Right kidney (tissue), 1 donor: ENCODE data around the gene AMBRA1.

Source experiments
- DNase-seq: peaks from one replicate; pipeline ENCODE4 v3.0.0-alpha.2; 2016

The AMBRA1 gene

GRCh38 chr11:46477136-46477535, 116.7 kb downstream of the AMBRA1 start:
- DNase-seq: no peak

GRCh38 chr11:46475926-46476545, 117.8 kb downstream of the AMBRA1 start:
- no peak for DNase-seq

DNA sequence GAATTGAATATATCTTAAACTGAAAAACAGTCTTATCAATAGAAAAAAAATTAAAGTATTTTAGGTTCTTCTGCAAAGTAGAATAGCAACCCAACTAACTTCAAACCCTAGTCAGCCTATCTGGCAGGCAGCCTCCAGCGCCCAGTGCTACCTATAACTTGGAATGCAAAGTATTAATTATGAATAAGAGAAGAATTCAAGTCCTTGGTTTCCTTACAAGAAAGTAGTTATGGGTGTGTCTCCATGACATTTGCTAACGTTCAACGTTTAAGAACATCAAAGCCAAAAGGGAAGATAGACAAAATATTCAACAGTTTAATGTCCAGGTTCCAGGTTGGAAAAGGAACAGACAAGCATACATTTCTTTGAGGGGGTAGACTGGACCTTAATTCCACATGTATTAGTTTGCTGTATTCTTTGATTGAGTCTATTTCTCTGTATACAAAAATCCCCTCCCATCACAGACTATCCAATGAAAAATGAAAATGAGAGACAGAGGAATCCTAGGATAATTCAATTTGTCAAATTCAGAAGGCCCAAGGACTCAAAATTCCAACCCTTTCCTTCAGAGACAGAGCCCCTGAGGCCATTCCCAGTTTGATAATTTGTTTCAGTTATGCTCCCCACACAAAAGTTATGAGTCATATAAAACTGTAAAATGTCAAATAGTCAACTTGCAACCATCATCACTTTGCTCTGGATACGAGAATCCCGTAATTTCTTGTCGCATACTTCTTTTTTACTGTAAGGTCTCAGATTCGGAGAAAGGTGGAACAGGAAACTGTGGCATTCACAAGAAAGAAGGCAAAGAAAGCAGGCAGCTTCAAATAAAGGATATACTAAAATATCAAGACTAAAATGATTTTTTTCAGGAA, 118.5 kb downstream of the AMBRA1 start:
- no peak for DNase-seq

- no peak for DNase-seq
Observed at GRCh38 chr11:46472662-46472994, 121.2 kb downstream of the AMBRA1 start.

GRCh38 chr11:46471943-46472661, 121.7 kb downstream of the AMBRA1 start:
- DNase-seq: no peak

- DNase-seq: no peak
Observed at GRCh38 chr11:46469926-46470325, 123.9 kb downstream of the AMBRA1 start.

GRCh38 chr11:46465683-46466082, 128.1 kb downstream of the AMBRA1 start:
- DNase-seq: no peak

DNA sequence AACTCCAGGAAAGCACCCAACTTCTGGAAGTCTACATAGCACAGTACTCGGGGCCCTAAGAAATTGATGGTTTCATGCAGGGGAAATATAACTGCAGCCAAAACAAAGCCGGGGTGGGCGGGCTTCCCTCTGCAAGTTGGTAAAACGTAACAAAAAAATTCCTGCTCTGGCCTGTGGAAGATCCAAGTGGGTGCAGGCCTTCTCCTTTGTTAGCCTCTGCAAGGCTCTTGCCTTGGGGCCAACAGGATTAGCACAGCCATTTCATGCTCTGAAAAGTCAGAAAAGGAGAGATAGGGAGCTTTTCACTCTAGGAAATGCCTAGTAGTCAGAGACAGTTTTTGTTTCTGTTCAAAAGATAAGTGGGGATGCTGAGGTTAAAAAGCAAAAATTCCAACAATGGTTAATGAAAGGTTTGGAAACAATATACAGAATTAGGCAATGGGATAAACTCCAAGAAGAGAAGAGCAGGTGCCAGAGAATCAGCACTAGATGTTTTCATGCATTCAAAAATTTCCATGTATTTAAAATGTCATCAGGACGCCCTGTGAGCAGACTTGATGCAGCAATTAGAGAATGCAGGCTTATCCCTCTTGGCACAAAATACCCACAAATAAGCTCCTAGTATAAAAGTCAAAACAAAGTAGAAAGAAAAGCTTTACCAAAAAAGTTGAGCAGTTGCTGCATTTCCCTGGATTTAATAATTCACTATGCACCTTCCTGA, 130.0 kb downstream of the AMBRA1 start:
- no peak for DNase-seq

GRCh38 chr11:46461461-46461927, 132.3 kb downstream of the AMBRA1 start:
- DNase-seq: no peak

- DNase-seq: no peak
Observed at GRCh38 chr11:46458491-46458890, 135.3 kb downstream of the AMBRA1 start.

DNA sequence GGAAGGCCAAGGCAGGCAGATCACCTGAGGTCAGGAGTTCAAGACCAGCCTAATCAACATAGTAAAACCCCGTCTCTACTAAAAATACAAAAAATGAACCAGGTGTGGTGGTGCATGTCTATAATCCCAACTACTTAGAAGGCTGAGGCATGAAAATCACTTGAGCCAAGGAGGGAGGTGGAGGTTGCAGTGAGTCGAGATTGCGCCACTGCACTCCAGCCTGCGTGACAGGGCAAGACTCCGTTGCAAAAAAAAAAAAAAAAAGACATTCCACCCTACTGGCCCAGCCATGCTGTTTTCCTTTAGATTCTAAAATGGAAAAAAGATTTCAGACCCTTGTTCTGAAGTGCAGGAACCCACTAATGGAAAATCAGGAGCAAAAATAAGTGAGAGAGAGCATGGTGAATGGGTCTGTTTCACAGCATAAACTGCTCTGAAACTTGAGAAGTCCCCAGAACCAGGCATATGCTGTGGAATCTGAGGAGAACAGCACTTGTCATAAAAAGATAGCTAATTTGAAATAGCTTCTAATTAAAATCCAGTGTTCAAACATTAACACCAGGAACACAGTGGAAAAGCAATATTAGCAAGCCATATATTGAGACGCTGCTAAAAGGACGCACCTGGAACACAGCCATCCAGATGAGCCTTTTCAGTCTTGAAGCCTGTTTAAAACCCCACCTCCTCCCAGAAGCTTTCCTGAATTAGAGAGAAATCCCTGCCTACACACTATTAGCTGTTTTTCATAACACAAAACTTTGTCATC, 136.0 kb downstream of the AMBRA1 start:
- DNase-seq: no peak

GRCh38 chr11:46457021-46457420, 136.8 kb downstream of the AMBRA1 start:
- no peak for DNase-seq

DNA sequence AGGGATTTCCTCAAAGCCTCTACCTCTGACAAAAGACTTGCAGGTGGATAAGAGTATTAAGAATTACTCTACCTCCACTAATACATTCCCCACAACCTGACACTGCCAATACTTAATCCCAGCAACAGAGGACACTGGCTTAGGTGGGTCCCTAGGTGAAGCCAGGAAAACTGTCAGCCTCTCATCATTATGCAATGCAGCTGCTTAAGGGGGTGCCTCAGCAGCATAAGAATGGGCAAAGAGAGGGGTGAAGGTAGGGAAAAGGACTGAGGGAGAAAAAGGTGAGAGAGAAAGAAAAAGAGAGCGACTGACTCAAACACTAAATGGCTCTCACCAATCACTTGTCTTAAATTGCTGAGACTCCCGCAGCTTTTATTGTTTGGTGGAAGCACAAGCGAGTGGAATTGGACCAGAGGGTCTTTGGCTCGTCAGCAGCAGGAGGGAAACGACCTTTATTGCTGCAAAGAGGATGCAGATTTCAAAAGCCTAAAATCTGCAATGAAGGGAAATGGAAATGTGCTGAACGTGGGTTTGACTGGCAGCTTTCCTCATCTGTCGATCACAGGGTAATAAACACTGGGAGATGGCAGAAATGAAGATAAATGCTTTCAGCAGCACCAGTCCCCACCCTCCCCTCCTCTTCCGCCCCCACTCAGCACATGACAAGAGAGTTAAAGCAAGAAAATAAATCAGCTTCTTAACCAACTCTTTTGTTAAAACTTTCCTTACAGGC, 137.4 kb downstream of the AMBRA1 start:
- DNase-seq: no peak

GRCh38 chr11:46455834-46456233, 138.0 kb downstream of the AMBRA1 start:
- no peak for DNase-seq

- no peak for DNase-seq
Observed at GRCh38 chr11:46452918-46453517, 140.8 kb downstream of the AMBRA1 start.

GRCh38 chr11:46451759-46452158, 142.1 kb downstream of the AMBRA1 start:
- DNase-seq: no peak

GRCh38 chr11:46450846-46451477, 142.9 kb downstream of the AMBRA1 start:
- DNase-seq: no peak

- no peak for DNase-seq
Observed at GRCh38 chr11:46447544-46447943, 146.3 kb downstream of the AMBRA1 start.

DNA sequence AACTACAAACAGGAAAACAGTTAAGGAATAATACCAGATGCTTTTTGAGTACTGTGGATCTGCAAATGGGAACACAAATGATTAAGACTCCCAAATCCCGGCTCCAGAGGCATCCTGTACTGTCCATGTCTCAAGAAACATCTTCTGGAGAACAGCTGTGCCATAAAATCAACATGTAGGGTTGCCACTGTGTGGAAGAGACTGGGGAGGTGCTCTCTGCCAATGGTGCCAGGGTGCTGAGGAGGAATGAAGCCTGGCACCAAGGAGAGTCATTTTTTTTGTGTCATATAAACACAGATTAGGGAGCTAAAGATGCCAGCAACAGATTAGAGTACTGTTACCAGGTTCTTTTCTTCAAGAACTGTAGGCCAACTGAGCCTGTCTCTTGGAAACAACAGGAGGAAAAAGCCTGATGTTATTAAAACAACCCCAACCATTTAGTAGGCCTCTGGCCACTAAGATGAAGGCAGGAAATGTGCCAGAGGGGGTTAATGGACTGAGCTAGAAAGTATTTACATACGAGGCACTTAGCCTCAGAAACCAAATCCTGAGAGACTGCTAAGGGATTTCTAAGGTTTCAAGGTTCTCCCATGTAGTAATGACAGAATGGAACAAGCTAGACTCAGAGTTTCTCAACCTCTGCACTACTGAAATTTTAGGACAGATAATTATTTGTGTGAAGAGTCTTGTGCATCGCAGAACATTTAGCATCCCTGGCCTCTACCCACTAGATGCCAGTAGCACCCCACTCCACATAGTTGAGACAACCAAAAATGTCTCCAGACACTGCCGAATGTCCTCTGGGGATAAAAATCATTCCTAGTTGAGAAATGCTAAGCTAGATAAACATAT, 147.7 kb downstream of the AMBRA1 start:
- no peak for DNase-seq
